LNCAP (cell line): ENCODE measurements around the gene AKR1C2.

ENCODE experiments used
- CTCF ChIP-seq: fragments of 450-650 bp; IDR thresholded peaks from 2 replicates; pipeline ENCODE4 v1.5.1; 2017; ENCODE audit warnings: mild to moderate bottlenecking

Gene AKR1C2

GRCh38 chr10:5002013-5002727 is 1.5 kb downstream of the AKR1C2 start:
- no peak for TF ChIP-seq CTCF

GRCh38 chr10:4998671-4999070 is 5.0 kb downstream of the AKR1C2 start:
- no peak for TF ChIP-seq CTCF

- TF ChIP-seq CTCF, result no peak
Observed at GRCh38 chr10:4990217-4990616, 13.4 kb downstream of the AKR1C2 start.

GRCh38 chr10:4984971-4985594 is 18.6 kb downstream of the AKR1C2 start:
- no peak for TF ChIP-seq CTCF

- TF ChIP-seq CTCF, result no peak
Observed at GRCh38 chr10:4984223-4984622, 19.4 kb downstream of the AKR1C2 start.

GRCh38 chr10:4983615-4984216 is 19.9 kb downstream of the AKR1C2 start:
- TF ChIP-seq CTCF, result no peak

- no peak for TF ChIP-seq CTCF
Observed at GRCh38 chr10:4982764-4983226, 20.9 kb downstream of the AKR1C2 start.
